Measurements from ENCODE around the gene KDM5A. TPM values are rescaled to one million over a fixed set of nuclear protein-coding genes. Genes with fewer than 3 reads are reported as not detected.
"Not testable (repeated sequence)": the region's sequence is repeated elsewhere in the genome, so short reads cannot be mapped to it uniquely, and the experiment has no call there.

KDM5A gene
- total RNA-seq: 100 to 1,000 TPM; 120 to 126 TPM
- polyA plus RNA-seq: 10 to 100 TPM; 43.6 to 60.1 (median 50.8) TPM
- 200 to 400 (median 313) reads per million in 6 experiments for total RNA-seq

- POLR2A ChIA-PET: interaction anchor here (0.6 to 3.4 kb wide), 17 partner anchors 10 to 560 kb away, joined by 3 to 71 read pairs (median 4); partner anchors contain the start of genes CCDC77 and RAD52
- peaks cover 6 to 23% (median 8%) of the 10 kb centered on the region in 3 donors for H3K36me3 Mint-ChIP-seq
- H3K27ac Mint-ChIP-seq: peak within 1 kb of the TSS; percentile 98 to 100 (median 99)
- peaks cover 19 to 53% (median 38%) of the 10 kb centered on the region in 4 donors for H3K4me1 Mint-ChIP-seq
- peaks cover 0 to 6% (median 0%) of the 10 kb centered on the region in 9 donors for H3K9me3 Mint-ChIP-seq
- DNase-seq (peak; percentile 82 to 97 (median 92)), ATAC-seq (peak; percentile 88)
- peak within 1 kb of the TSS; percentile 96 to 100 (median 99) for H3K4me3 Mint-ChIP-seq
- H3K27me3 Mint-ChIP-seq: peaks cover 0 to 3% (median 0%) of the 10 kb centered on the region in 5 donors
Measured at GRCh38 chr12:389142-390096, at the start of gene KDM5A. TSS of gene KDM5A (minus strand) at chr12:389320. CDS start at chr12:389091, 229 bp downstream.

- H3K9me3 Mint-ChIP-seq, ATAC-seq, H3K27me3 Mint-ChIP-seq, H3K4me1 Mint-ChIP-seq, POLR2A ChIA-PET, DNase-seq: not testable (repeated sequence)
- H3K27ac Mint-ChIP-seq: peak overlapping the region in 1 of 10 donors; percentile 11
- H3K4me3 Mint-ChIP-seq: peak overlapping the region in 1 of 10 donors; percentile 47
- peaks cover 27 to 81% (median 39%) of the 10 kb centered on the region in 3 donors for H3K36me3 Mint-ChIP-seq
Measured at GRCh38 chr12:435737-436136, 46.6 kb upstream of the KDM5A start.

DNA sequence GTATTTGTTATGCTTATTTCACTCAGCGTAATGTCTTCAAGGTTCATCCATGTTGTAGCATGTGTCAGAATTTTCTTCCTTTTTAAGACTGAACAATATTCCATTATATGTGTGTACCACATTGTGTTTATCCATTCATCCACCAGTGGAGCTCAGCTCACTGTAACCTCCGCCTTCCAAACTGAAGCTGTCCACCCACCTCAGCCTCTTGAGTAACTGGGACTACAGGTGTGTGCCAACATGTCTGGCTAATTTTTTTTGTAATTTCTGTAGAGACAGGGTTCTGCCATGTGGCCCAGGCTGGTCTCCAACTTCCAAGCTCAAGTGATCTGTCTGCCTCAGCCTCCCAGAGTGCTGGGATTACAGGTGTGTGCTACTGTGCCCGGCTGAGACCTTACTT is 33.4 kb upstream of the KDM5A start:
- POLR2A ChIA-PET: no interaction called here
- H3K9me3 Mint-ChIP-seq: no peaks in the 10 kb centered on the region
- H3K4me3 Mint-ChIP-seq: no peak overlapping the region
- peaks cover under 1 to 56% (median 16%) of the 10 kb centered on the region in 3 donors for H3K36me3 Mint-ChIP-seq
- H3K4me1 Mint-ChIP-seq: no peaks in the 10 kb centered on the region
- ATAC-seq (no peak), DNase-seq (no peak)
- H3K27ac Mint-ChIP-seq: peak overlapping the region in 2 of 10 donors; percentile 12 to 55
- no peaks in the 10 kb centered on the region for H3K27me3 Mint-ChIP-seq

GRCh38 chr12:418432-418831 is 29.3 kb upstream of the KDM5A start:
- Mint-ChIP-seq H3K4me1 (no peaks in the 10 kb centered on the region), H3K27me3 (no peaks in the 10 kb centered on the region), H3K4me3 (no peak overlapping the region), H3K27ac (no peak overlapping the region), H3K9me3 (no peaks in the 10 kb centered on the region), H3K36me3 (peaks cover 15 to 61% (median 19%) of the 10 kb centered on the region in 3 donors)
- POLR2A ChIA-PET: no interaction called here
- ATAC-seq (no peak), DNase-seq (no peak)

DNA sequence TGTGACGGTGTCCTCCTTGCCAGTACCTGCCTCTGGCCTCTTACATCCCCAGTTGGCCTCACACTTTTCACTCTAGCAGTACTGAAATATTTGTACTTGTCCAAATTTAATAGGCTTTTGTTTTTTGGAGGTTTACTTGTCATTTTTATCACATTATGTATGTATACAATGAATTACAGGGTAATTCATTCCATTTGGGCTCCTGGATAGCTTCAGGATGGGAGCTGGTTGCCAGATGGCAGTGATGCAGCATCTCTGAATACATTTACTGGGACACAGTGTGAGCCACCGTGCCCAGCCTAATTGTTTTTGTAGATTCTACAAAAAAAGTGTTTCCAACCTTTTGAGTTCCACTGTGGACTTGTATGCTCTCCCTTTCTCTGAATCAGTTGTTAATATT is 25.7 kb upstream of the KDM5A start:
- H3K36me3 Mint-ChIP-seq: peaks cover 15 to 78% (median 28%) of the 10 kb centered on the region in 3 donors
- H3K27me3 Mint-ChIP-seq: no peaks in the 10 kb centered on the region
- no peaks in the 10 kb centered on the region for H3K9me3 Mint-ChIP-seq

GRCh38 chr12:402029-402389 is 12.9 kb upstream of the KDM5A start:
- Mint-ChIP-seq H3K4me3 (no peak overlapping the region), H3K27me3 (no peaks in the 10 kb centered on the region), H3K27ac (no peak overlapping the region), H3K36me3 (peaks cover 0 to 13% (median 0%) of the 10 kb centered on the region in 3 donors), H3K9me3 (no peaks in the 10 kb centered on the region), H3K4me1 (peaks cover 0 to 5% (median 0%) of the 10 kb centered on the region in 4 donors)
- ATAC-seq: no peak
- peak in 2 of 10 donors; percentile 3 to 5 for DNase-seq
- POLR2A ChIA-PET: interaction anchor here (0.9 to 3.8 kb wide), 2 partner anchors 10 to 13 kb away, joined by 3 to 71 read pairs; partner anchors contain the start of gene KDM5A

More for the DNA sequence above, 25.7 kb upstream of the KDM5A start:
- H3K27ac Mint-ChIP-seq: no peak overlapping the region
- peaks cover 0 to 2% (median 0%) of the 10 kb centered on the region in 4 donors for H3K4me1 Mint-ChIP-seq
- POLR2A ChIA-PET: no interaction called here
- DNase-seq (no peak), ATAC-seq (no peak)
- H3K4me3 Mint-ChIP-seq: no peak overlapping the region

- H3K9me3 Mint-ChIP-seq: no peaks in the 10 kb centered on the region
- POLR2A ChIA-PET: interaction anchor here (0.5 to 3.8 kb wide), 5 partner anchors 8 to 590 kb away, joined by 3 to 71 read pairs (median 3); partner anchors contain the start of genes ERC1 and KDM5A
- H3K4me3 Mint-ChIP-seq: no peak within 1 kb of the TSS
- peaks cover 0 to 5% (median 0%) of the 10 kb centered on the region in 4 donors for H3K4me1 Mint-ChIP-seq
- no peaks in the 10 kb centered on the region for H3K27me3 Mint-ChIP-seq
- peak; percentile 83 to 98 (median 94) for DNase-seq
- H3K36me3 Mint-ChIP-seq: peaks cover 0 to 11% (median 0%) of the 10 kb centered on the region in 3 donors
- H3K27ac Mint-ChIP-seq: peak within 1 kb of the TSS in 1 of 10 donors; percentile 24
- ATAC-seq: peak; percentile 99 to 100
Measured at GRCh38 chr12:401235-402028, 12.3 kb upstream of the KDM5A start, which contains the start of gene CCDC77. TSS of gene CCDC77 (plus strand) at chr12:401644. CDS start at chr12:409384, 7,740 bp downstream.

GRCh38 chr12:400828-401227 is 11.7 kb upstream of the KDM5A start:
- peaks cover 0 to 2% (median 0%) of the 10 kb centered on the region in 4 donors for H3K4me1 Mint-ChIP-seq
- no peak for DNase-seq

DNA sequence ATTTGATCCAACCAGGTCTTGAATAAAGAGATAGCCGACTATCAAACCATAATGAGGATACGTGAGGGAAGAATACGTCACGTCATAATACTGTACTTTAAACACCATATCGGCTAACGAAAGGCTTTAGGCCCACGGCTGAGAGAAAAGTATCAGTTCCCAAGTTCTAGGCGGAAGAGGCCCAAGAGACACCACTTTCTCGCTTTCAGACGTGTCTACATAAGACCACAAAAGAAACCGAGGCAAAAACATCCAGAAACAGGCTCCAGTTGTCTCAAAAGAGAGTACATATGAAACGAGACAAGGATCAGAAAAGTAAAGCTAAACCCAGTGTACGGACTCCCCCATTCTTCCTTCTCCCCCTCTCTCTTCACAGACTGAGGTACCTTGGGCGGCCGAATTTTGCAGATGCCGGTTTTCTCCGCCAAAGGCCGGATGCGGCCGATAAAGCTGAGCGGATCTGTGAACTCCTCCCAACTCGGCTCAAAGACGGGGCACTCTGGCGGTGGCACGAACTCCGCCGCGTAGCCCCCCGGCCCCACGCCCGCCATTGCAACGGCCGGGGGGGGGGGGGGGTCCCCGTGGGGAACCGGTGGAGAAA is 479 bp downstream of the KDM5A start:
- peaks cover 23 to 61% (median 44%) of the 10 kb centered on the region in 4 donors for H3K4me1 Mint-ChIP-seq
- peaks cover 0 to 3% (median 0%) of the 10 kb centered on the region in 5 donors for H3K27me3 Mint-ChIP-seq
- peak in 9 of 10 donors; percentile 43 to 80 (median 60) for DNase-seq
- POLR2A ChIA-PET: interaction anchor here (0.6 to 3.4 kb wide), 14 partner anchors 11 to 561 kb away, joined by 3 to 71 read pairs (median 4); partner anchors contain the start of genes CCDC77 and RAD52
- peaks cover 6 to 31% (median 16%) of the 10 kb centered on the region in 3 donors for H3K36me3 Mint-ChIP-seq
- peak overlapping the region; percentile 98 to 100 (median 99) for H3K27ac Mint-ChIP-seq
- peaks cover 0 to 6% (median 0%) of the 10 kb centered on the region in 9 donors for H3K9me3 Mint-ChIP-seq
- H3K4me3 Mint-ChIP-seq: peak overlapping the region; percentile 96 to 100 (median 99)
- peak; percentile 65 to 66 for ATAC-seq

More at GRCh38 chr12:400828-401227, 11.7 kb upstream of the KDM5A start:
- no peaks in the 10 kb centered on the region for H3K27me3 Mint-ChIP-seq
- POLR2A ChIA-PET: interaction anchor here (0.6 to 3.8 kb wide), 3 partner anchors 8 to 221 kb away, joined by 3 to 71 read pairs (median 4); partner anchors contain the start of gene KDM5A
- no peak for ATAC-seq
- no peak overlapping the region for H3K4me3 Mint-ChIP-seq
- peaks cover 0 to 5% (median 0%) of the 10 kb centered on the region in 3 donors for H3K36me3 Mint-ChIP-seq
- H3K27ac Mint-ChIP-seq: peak overlapping the region in 1 of 10 donors; percentile 24
- no peaks in the 10 kb centered on the region for H3K9me3 Mint-ChIP-seq

GRCh38 chr12:388012-388411 is 1.1 kb downstream of the KDM5A start:
- H3K36me3 Mint-ChIP-seq: peaks cover 6 to 36% (median 18%) of the 10 kb centered on the region in 3 donors
- peaks cover 23 to 63% (median 45%) of the 10 kb centered on the region in 4 donors for H3K4me1 Mint-ChIP-seq
- DNase-seq (no peak), ATAC-seq (no peak)
- H3K27ac Mint-ChIP-seq: peak overlapping the region; percentile 98 to 100 (median 99)
- POLR2A ChIA-PET: interaction anchor here (1.2 to 3.4 kb wide), 2 partner anchors 14 to 171 kb away, joined by 13 to 71 read pairs; partner anchors contain the start of gene CCDC77
- peaks cover 0 to 6% (median 0%) of the 10 kb centered on the region in 9 donors for H3K9me3 Mint-ChIP-seq
- peak overlapping the region; percentile 96 to 100 (median 99) for H3K4me3 Mint-ChIP-seq
- peaks cover 0 to 3% (median 0%) of the 10 kb centered on the region in 5 donors for H3K27me3 Mint-ChIP-seq

DNA sequence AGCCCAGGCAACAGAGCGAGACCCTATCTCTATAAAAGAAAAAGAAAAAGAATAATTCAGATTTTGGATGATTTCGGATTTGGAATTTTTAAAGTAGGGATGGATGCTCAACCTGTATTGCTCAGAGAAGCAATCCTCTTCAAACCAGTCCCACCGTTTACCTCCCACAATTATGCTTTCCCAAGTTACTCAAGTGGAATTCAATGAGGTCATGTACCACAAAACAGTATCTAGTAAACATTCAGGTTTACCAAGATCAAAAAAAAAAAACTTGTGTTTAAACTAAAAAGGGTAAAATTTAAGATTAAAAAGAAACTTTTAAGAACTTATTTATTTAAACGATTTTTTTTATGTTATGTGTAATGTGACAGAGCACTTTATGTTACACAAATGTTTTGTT is 2.5 kb downstream of the KDM5A start:
- peaks cover 0 to 3% (median 0%) of the 10 kb centered on the region in 5 donors for H3K27me3 Mint-ChIP-seq
- DNase-seq: no peak
- H3K4me1 Mint-ChIP-seq: peaks cover 23 to 65% (median 47%) of the 10 kb centered on the region in 4 donors
- H3K27ac Mint-ChIP-seq: peak overlapping the region in 2 of 10 donors; percentile 8 to 98
- POLR2A ChIA-PET: no interaction called here
- peaks cover 6 to 48% (median 22%) of the 10 kb centered on the region in 3 donors for H3K36me3 Mint-ChIP-seq
- peaks cover 0 to 6% (median 0%) of the 10 kb centered on the region in 9 donors for H3K9me3 Mint-ChIP-seq
- peak overlapping the region; percentile 38 to 99 (median 54) for H3K4me3 Mint-ChIP-seq
- ATAC-seq: no peak
